DOHH2 (cell line): ENCODE results near the gene ABCD3.

Source experiments
- H3F3A ChIP-seq: fragments of 200-600 bp; sonication (generic), shearing (Covaris generic); 2 replicates; pipeline ENCODE4 v1.6.0; 2016; ENCODE audit warnings: antibody characterized with exemption, mild to moderate bottlenecking; ENCODE audit not compliant: control insufficient read depth, insufficient read depth
- H3K27ac ChIP-seq: fragments of 200-600 bp; sonication (generic); 2 replicates; pipeline ENCODE4 v1.5.1; 2014; ENCODE audit warnings: low read depth, mild to moderate bottlenecking, low read length, moderate library complexity
- H3K27me3 ChIP-seq: fragments of 200-600 bp; sonication (generic); 2 replicates; pipeline ENCODE4 v1.6.1; 2014; ENCODE audit warnings: mild to moderate bottlenecking, low read length, mixed read lengths; ENCODE audit not compliant: control insufficient read depth
- H3K36me3 ChIP-seq: fragments of 200-600 bp; sonication (generic); 2 replicates; pipeline ENCODE4 v1.6.1; 2014; ENCODE audit warnings: mild to moderate bottlenecking, low read length, moderate library complexity, mixed read lengths; ENCODE audit not compliant: control insufficient read depth
- H3K4me1 ChIP-seq: fragments of 200-600 bp; sonication (generic); 2 replicates; pipeline ENCODE4 v1.6.1; 2014; ENCODE audit warnings: mild to moderate bottlenecking, low read length, mixed read lengths; ENCODE audit not compliant: control insufficient read depth
- H3K4me2 ChIP-seq: fragments of 200-600 bp; sonication (generic); 2 replicates; pipeline ENCODE4 v1.6.0; 2014; ENCODE audit warnings: mild to moderate bottlenecking, low read length, moderate library complexity
- H3K4me3 ChIP-seq: fragments of 200-600 bp; sonication (generic); 2 replicates; pipeline ENCODE4 v1.5.1; 2014; ENCODE audit warnings: mild to moderate bottlenecking, low read length, mixed read lengths
- H3K79me2 ChIP-seq: fragments of 200-600 bp; sonication (generic); 2 replicates; pipeline ENCODE4 v1.6.1; 2014; ENCODE audit warnings: mild to moderate bottlenecking, low read length, mixed read lengths; ENCODE audit not compliant: control insufficient read depth
- H3K9me2 ChIP-seq: fragments of 200-600 bp; sonication (generic); replicated peaks from 2 replicates; pipeline ENCODE4 v1.6.1; 2014; ENCODE audit warnings: mild to moderate bottlenecking, low read length, mixed read lengths; ENCODE audit not compliant: control insufficient read depth
- H3K9me3 ChIP-seq: fragments of 200-600 bp; sonication (generic); 2 replicates; pipeline ENCODE4 v1.6.1; 2014; ENCODE audit warnings: antibody characterized with exemption, low read length, mixed read lengths; ENCODE audit not compliant: control insufficient read depth, insufficient read depth
- H4K20me1 ChIP-seq: fragments of 200-600 bp; sonication (generic); 2 replicates; pipeline ENCODE4 v1.6.0; 2014; ENCODE audit warnings: low read depth, mild to moderate bottlenecking, antibody characterized with exemption, low read length, moderate library complexity; ENCODE audit not compliant: control insufficient read depth, insufficient read depth
- EZH2phosphoT487 ChIP-seq: fragments of 200-600 bp; sonication (generic); IDR thresholded peaks from 2 replicates; pipeline ENCODE4 v1.6.1; 2017; ENCODE audit warnings: borderline replicate concordance, mild to moderate bottlenecking, antibody characterized with exemption, low read length, moderate library complexity, mixed read lengths
- TF ChIP-seq, protein P1 (sequence below): fragments of 200-600 bp; sonication (generic); IDR thresholded peaks from one replicate; pipeline ENCODE4 v1.5.1; 2014; ENCODE audit warnings: antibody characterized with exemption, mild to moderate bottlenecking, low read depth, low read length; ENCODE audit not compliant: poor library complexity, severe bottlenecking

Gene ABCD3

DNA sequence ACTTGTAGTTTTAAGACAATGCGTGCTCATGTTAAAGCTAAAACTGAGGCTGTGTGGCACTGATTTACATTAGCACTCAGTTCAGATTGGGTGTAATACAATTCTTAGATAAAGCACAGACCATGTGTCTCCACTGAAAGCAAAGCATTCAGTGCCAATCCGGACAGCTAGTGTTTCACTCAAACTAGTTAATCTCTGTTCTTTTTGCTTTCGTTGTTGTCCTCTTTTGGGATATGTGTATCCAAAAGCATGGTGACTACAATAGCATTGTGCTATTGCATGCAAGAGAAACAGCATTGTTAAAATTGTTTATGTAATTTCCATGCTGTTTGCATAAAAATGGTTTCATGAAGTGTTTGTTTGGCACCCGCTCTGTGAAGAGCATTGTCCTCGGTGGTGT is 68.8 kb downstream of the ABCD3 start:
- TF ChIP-seq, protein P1, sequence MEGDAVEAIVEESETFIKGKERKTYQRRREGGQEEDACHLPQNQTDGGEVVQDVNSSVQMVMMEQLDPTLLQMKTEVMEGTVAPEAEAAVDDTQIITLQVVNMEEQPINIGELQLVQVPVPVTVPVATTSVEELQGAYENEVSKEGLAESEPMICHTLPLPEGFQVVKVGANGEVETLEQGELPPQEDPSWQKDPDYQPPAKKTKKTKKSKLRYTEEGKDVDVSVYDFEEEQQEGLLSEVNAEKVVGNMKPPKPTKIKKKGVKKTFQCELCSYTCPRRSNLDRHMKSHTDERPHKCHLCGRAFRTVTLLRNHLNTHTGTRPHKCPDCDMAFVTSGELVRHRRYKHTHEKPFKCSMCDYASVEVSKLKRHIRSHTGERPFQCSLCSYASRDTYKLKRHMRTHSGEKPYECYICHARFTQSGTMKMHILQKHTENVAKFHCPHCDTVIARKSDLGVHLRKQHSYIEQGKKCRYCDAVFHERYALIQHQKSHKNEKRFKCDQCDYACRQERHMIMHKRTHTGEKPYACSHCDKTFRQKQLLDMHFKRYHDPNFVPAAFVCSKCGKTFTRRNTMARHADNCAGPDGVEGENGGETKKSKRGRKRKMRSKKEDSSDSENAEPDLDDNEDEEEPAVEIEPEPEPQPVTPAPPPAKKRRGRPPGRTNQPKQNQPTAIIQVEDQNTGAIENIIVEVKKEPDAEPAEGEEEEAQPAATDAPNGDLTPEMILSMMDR, result no peak
- no peak for TF ChIP-seq EZH2phosphoT487
- no peaks in the 10 kb centered on the region for H3K4me1 ChIP-seq
- H3K27ac ChIP-seq, result no peak overlapping the region
- no peaks in the 10 kb centered on the region for H3K79me2 ChIP-seq
- H4K20me1 ChIP-seq, result no peaks in the 10 kb centered on the region
- H3K9me3 ChIP-seq, result no peaks in the 10 kb centered on the region
- no peak overlapping the region for H3K4me3 ChIP-seq
- H3K4me2 ChIP-seq, result no peak overlapping the region
- H3K36me3 ChIP-seq, result peaks cover 20% of the 10 kb centered on the region
- H3F3A ChIP-seq, result no peaks in the 10 kb centered on the region
- no peaks in the 10 kb centered on the region for H3K9me2 ChIP-seq
- no peaks in the 10 kb centered on the region for H3K27me3 ChIP-seq

GRCh38 chr1:94490556-94490955 is 72.4 kb downstream of the ABCD3 start:
- no peak overlapping the region for H3K4me3 ChIP-seq
- no peaks in the 10 kb centered on the region for H3K79me2 ChIP-seq
- H3F3A ChIP-seq, result no peaks in the 10 kb centered on the region
- TF ChIP-seq, protein P1, result no peak
- TF ChIP-seq EZH2phosphoT487, result no peak
- no peak overlapping the region for H3K27ac ChIP-seq
- H3K9me2 ChIP-seq, result no peaks in the 10 kb centered on the region
- no peaks in the 10 kb centered on the region for H3K27me3 ChIP-seq
- no peaks in the 10 kb centered on the region for H3K9me3 ChIP-seq
- H3K4me1 ChIP-seq, result no peaks in the 10 kb centered on the region
- peaks cover 24% of the 10 kb centered on the region for H3K36me3 ChIP-seq
- H4K20me1 ChIP-seq, result no peaks in the 10 kb centered on the region
- no peak overlapping the region for H3K4me2 ChIP-seq

- H3K4me1 ChIP-seq, result no peaks in the 10 kb centered on the region
- H3K4me3 ChIP-seq, result no peak overlapping the region
- H3K79me2 ChIP-seq, result no peaks in the 10 kb centered on the region
- peaks cover 29% of the 10 kb centered on the region for H3K36me3 ChIP-seq
- no peak for TF ChIP-seq EZH2phosphoT487
- TF ChIP-seq, protein P1, result no peak
- H4K20me1 ChIP-seq, result no peaks in the 10 kb centered on the region
- no peaks in the 10 kb centered on the region for H3K9me2 ChIP-seq
- no peaks in the 10 kb centered on the region for H3K9me3 ChIP-seq
- H3F3A ChIP-seq, result no peaks in the 10 kb centered on the region
- H3K27me3 ChIP-seq, result no peaks in the 10 kb centered on the region
- no peak overlapping the region for H3K27ac ChIP-seq
- H3K4me2 ChIP-seq, result no peak overlapping the region
These were observed 78.0 kb downstream of the ABCD3 start for GRCh38 chr1:94496076-94496755.
